ENCODE data around the gene SURF4. TPM values are rescaled to one million over a fixed set of nuclear protein-coding genes. Genes with fewer than 3 reads are reported as not detected.
A peak's percentile ranks its signal among the peaks of the same experiment; 100 is the strongest.

The SURF4 gene
- total and polyA plus RNA-seq, 2 of the 13 experiments (the other 11 are each of a cell fraction or from before 2014, with no cell fraction given): 220 to 265 TPM

- TF ChIP-seq, protein P1, sequence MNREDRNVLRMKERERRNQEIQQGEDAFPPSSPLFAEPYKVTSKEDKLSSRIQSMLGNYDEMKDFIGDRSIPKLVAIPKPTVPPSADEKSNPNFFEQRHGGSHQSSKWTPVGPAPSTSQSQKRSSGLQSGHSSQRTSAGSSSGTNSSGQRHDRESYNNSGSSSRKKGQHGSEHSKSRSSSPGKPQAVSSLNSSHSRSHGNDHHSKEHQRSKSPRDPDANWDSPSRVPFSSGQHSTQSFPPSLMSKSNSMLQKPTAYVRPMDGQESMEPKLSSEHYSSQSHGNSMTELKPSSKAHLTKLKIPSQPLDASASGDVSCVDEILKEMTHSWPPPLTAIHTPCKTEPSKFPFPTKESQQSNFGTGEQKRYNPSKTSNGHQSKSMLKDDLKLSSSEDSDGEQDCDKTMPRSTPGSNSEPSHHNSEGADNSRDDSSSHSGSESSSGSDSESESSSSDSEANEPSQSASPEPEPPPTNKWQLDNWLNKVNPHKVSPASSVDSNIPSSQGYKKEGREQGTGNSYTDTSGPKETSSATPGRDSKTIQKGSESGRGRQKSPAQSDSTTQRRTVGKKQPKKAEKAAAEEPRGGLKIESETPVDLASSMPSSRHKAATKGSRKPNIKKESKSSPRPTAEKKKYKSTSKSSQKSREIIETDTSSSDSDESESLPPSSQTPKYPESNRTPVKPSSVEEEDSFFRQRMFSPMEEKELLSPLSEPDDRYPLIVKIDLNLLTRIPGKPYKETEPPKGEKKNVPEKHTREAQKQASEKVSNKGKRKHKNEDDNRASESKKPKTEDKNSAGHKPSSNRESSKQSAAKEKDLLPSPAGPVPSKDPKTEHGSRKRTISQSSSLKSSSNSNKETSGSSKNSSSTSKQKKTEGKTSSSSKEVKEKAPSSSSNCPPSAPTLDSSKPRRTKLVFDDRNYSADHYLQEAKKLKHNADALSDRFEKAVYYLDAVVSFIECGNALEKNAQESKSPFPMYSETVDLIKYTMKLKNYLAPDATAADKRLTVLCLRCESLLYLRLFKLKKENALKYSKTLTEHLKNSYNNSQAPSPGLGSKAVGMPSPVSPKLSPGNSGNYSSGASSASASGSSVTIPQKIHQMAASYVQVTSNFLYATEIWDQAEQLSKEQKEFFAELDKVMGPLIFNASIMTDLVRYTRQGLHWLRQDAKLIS (CRISPR knock-in tag; IDR thresholded peaks at IDR 0.05): peak; percentile 50; the same call in 1 of the 2 replicates
- TF ChIP-seq, protein P2, sequence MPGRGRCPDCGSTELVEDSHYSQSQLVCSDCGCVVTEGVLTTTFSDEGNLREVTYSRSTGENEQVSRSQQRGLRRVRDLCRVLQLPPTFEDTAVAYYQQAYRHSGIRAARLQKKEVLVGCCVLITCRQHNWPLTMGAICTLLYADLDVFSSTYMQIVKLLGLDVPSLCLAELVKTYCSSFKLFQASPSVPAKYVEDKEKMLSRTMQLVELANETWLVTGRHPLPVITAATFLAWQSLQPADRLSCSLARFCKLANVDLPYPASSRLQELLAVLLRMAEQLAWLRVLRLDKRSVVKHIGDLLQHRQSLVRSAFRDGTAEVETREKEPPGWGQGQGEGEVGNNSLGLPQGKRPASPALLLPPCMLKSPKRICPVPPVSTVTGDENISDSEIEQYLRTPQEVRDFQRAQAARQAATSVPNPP (CRISPR knock-in tag; IDR thresholded peaks at IDR 0.05): peak; percentile 89
- TF ChIP-seq ZNF510 (CRISPR knock-in tag; IDR thresholded peaks at IDR 0.05; ENCODE audit: low read depth): peak; percentile 95; the same call in 1 of the 2 replicates
- TF ChIP-seq MAFF (IDR thresholded peaks at IDR 0.05; ENCODE audit: low read depth, low read length): no peak
- TF ChIP-seq ARNT2 (CRISPR knock-in tag; IDR thresholded peaks at IDR 0.05; ENCODE audit: low read depth): peak; percentile 96
- TF ChIP-seq SIX4 (CRISPR knock-in tag; IDR thresholded peaks at IDR 0.05): peak; percentile 24; the same call in 1 of the 2 replicates
- 0 out of 2 replicates have a peak, but pooled peaks have one; percentile 70 for TF ChIP-seq NFE2L1 (CRISPR knock-in tag; IDR thresholded peaks at IDR 0.05; ENCODE audit: borderline replicate concordance)
- TF ChIP-seq ZFYVE20 (CRISPR knock-in tag; IDR thresholded peaks at IDR 0.05; ENCODE audit: borderline replicate concordance, low read depth): 0 out of 2 replicates have a peak, but pooled peaks have one; percentile 72
- TF ChIP-seq ZZZ3 (CRISPR knock-in tag; IDR thresholded peaks at IDR 0.05; ENCODE audit: borderline replicate concordance): peak; percentile 89
- TF ChIP-seq ZNF234 (CRISPR knock-in tag; conservative IDR thresholded peaks at IDR 0.05): peak; percentile 67; the same call in 1 of the 2 replicates
- TF ChIP-seq, protein P3, sequence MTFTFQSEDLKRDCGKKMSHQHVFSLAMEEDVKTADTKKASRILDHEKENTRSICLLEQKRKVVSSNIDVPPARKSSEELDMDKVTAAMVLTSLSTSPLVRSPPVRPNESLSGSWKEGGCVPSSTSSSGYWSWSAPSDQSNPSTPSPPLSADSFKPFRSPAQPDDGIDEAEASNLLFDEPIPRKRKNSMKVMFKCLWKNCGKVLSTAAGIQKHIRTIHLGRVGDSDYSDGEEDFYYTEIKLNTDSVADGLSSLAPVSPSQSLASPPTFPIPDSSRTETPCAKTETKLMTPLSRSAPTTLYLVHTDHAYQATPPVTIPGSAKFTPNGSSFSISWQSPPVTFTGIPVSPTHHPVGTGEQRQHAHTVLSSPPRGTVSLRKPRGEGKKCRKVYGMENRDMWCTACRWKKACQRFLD (CRISPR knock-in tag; IDR thresholded peaks at IDR 0.05; ENCODE audit: borderline replicate concordance): peak; percentile 54; the same call in 1 of the 2 replicates
- TF ChIP-seq AGO1 (IDR thresholded peaks at IDR 0.05; ENCODE audit: low read depth, low read length, poor library complexity, severe bottlenecking): peak; percentile 95
- peak; percentile 88; the same call in 1 of the 2 replicates for TF ChIP-seq ZNF761 (CRISPR knock-in tag; conservative IDR thresholded peaks at IDR 0.05)
- peak; percentile 28 for TF ChIP-seq SRY (CRISPR knock-in tag; IDR thresholded peaks at IDR 0.05)
- peak; percentile 97 for TF ChIP-seq GATAD1 (CRISPR knock-in tag; IDR thresholded peaks at IDR 0.05)
- no peak for TF ChIP-seq TRIM22 (IDR thresholded peaks at IDR 0.05)
- TF ChIP-seq HOXA5 (CRISPR knock-in tag; IDR thresholded peaks at IDR 0.05): peak; percentile 97
- peak; percentile 84 for TF ChIP-seq ZMYM4 (CRISPR knock-in tag; IDR thresholded peaks at IDR 0.05)
- TF ChIP-seq ZMYM2 (CRISPR knock-in tag; IDR thresholded peaks at IDR 0.05): peak; percentile 65
- TF ChIP-seq ZFP36L1 (CRISPR knock-in tag; IDR thresholded peaks at IDR 0.05): peak; percentile 62; the same call in 1 of the 2 replicates
- no peak for TF ChIP-seq ATF7 (IDR thresholded peaks at IDR 0.05)
- no peak; the same call in 1 of the 2 replicates for TF ChIP-seq ATF7 (CRISPR knock-in tag; IDR thresholded peaks at IDR 0.05)
Measured at GRCh38 chr9:133335924-133336811, 39.7 kb downstream of the SURF4 start, which contains the start of gene SURF6 (continued).
